Mucosa of descending colon (tissue), 3 donors: ENCODE results near the gene PILRA. TPM values are rescaled to one million over a fixed set of nuclear protein-coding genes. Genes with fewer than 3 reads are reported as not detected.
A peak's percentile ranks its signal among the peaks of the same experiment; 100 is the strongest.
"Not testable (repeated sequence)": the region's sequence is repeated elsewhere in the genome, so short reads cannot be mapped to it uniquely, and the experiment has no call there.

Source experiments
- ATAC-seq: fragments of 200-7000 bp; cut with Tn5 transposase; one replicate; pipeline ENCODE4 v1.9.1; 2020; ENCODE audit warnings: mild to moderate bottlenecking, moderate library complexity
- DNase-seq, 3 donors: peaks; one replicate each; pipeline ENCODE4 v3.0.0-alpha.2; 2020
- H3K36me3 ChIP-seq: fragments of 200-600 bp; one replicate; pipeline ENCODE4 v1.8.0; 2021; ENCODE audit warnings: low read depth, mild to moderate bottlenecking
- H3K4me1 ChIP-seq: fragments of 200-600 bp; one replicate; pipeline ENCODE4 v1.8.0; 2021; ENCODE audit warnings: low read depth, mild to moderate bottlenecking
- H3K4me3 ChIP-seq: fragments of 200-600 bp; one replicate; pipeline ENCODE4 v1.8.0; 2021; ENCODE audit warnings: mild to moderate bottlenecking
- H3K9me3 ChIP-seq: fragments of 200-600 bp; one replicate; pipeline ENCODE4 v1.8.0; 2021; ENCODE audit warnings: mild to moderate bottlenecking
- CTCF ChIP-seq: fragments of 200-600 bp; IDR thresholded peaks from one replicate; pipeline ENCODE4 v1.8.0; 2022; ENCODE audit warnings: antibody characterized with exemption, mild to moderate bottlenecking
- intact Hi-C, 2 donors: fragments of 100-400 bp; cut with DNase I in 1 of 2; cut with micrococcal nuclease in 1 of 2; formaldehyde crosslinking; loops; one replicate each; pipeline versions ENCODE4 v1.11.0 to v1.11.1; 2022; cut with DNase I, micrococcal nuclease
- long read RNA-seq, 2 donors: library from polyadenylated mRNA; unstranded; transcript quantifications; one replicate each; pipeline ENCODE4 v2.0.0, GENCODE V29; 2019 to 2021
- total RNA-seq, 3 donors: library from RNA; stranded (reverse); fragmentation: NEBNext Ultra II Directional in 2 of 3; extraction: Animal tissue kit (Norgen Biotek cat#: 25700) in 2 of 3; gene quantifications; one replicate each; pipeline versions ENCODE4 v1.2.1 to v1.2.4, GENCODE V29; 2021 to 2023
- donor health status: DM: no; HTN: no; CAD: no; lungs with moderate emphysema.
- donor health status: DM: no; HTN: no; CAD: no.
- donor health status: DM: no; HTN: yes; CAD: no.

Gene PILRA
- 10 to 100 TPM in 1 of 3 donors, 1 to 10 TPM in 2; 4.2 to 15.9 (median 7.8) TPM for total RNA-seq
- long read RNA-seq, donor 1, partial matches to known transcripts = 1 of 5 reads
- long read RNA-seq, donor 1, other reads (novel, unspliced or antisense) = 0 of 5 reads
- long read RNA-seq, donor 2, partial matches to known transcripts = 1 of 2 reads
- long read RNA-seq, donor 2, other reads (novel, unspliced or antisense) = 0 of 2 reads

- ATAC-seq = peak; percentile 35
- peaks cover under 1% of the 10 kb centered on the region for H3K4me1 ChIP-seq
- H3K4me3 ChIP-seq = no peak within 1 kb of the TSS
- TF ChIP-seq CTCF = no peak
- no peak for DNase-seq
- no peaks in the 10 kb centered on the region for H3K9me3 ChIP-seq
- no peaks in the 10 kb centered on the region for H3K36me3 ChIP-seq
- intact Hi-C loops = no loop called here
These were observed at the start of gene PILRA for GRCh38 chr7:100373261-100373831. Gene PILRA, plus strand, starts transcription at chr7:100373487. Its CDS starts 170 bp downstream, at chr7:100373657.

GRCh38 chr7:100324194-100324593, 49.1 kb upstream of the PILRA start:
- H3K4me3 ChIP-seq, H3K36me3 ChIP-seq, DNase-seq, H3K4me1 ChIP-seq, ATAC-seq, intact Hi-C loops, H3K9me3 ChIP-seq: not testable (repeated sequence)

GRCh38 chr7:100325671-100326070, 47.6 kb upstream of the PILRA start:
- H3K9me3 ChIP-seq, H3K36me3 ChIP-seq, H3K4me1 ChIP-seq, H3K4me3 ChIP-seq, intact Hi-C loops, ATAC-seq, DNase-seq: not testable (repeated sequence)

GRCh38 chr7:100326914-100327313, 46.4 kb upstream of the PILRA start:
- ATAC-seq, H3K36me3 ChIP-seq, H3K9me3 ChIP-seq, H3K4me1 ChIP-seq, H3K4me3 ChIP-seq, intact Hi-C loops, DNase-seq: not testable (repeated sequence)

- ATAC-seq = peak; percentile 97
- intact Hi-C loops, H3K9me3 ChIP-seq, H3K36me3 ChIP-seq, H3K4me1 ChIP-seq: not testable (repeated sequence)
- H3K4me3 ChIP-seq = peak overlapping the region; percentile 42
- DNase-seq = peak; percentile 92 to 95 (median 94)
These were observed 37.5 kb upstream of the PILRA start for GRCh38 chr7:100335566-100336466.

GRCh38 chr7:100338083-100338696, 35.1 kb upstream of the PILRA start:
- H3K36me3 ChIP-seq, H3K9me3 ChIP-seq, H3K4me3 ChIP-seq, ATAC-seq, DNase-seq, H3K4me1 ChIP-seq, intact Hi-C loops: not testable (repeated sequence)

- peak in 2 of 3 donors; percentile 55 to 61 for DNase-seq
- H3K36me3 ChIP-seq, intact Hi-C loops: not testable (repeated sequence)
These were observed 32.0 kb upstream of the PILRA start for GRCh38 chr7:100341286-100341685.

GRCh38 chr7:100342765-100343164, 30.5 kb upstream of the PILRA start:
- H3K4me1 ChIP-seq = peaks cover 3% of the 10 kb centered on the region
- H3K4me3 ChIP-seq = no peak overlapping the region
- ATAC-seq (no peak), DNase-seq (no peak)
- no peaks in the 10 kb centered on the region for H3K9me3 ChIP-seq
- intact Hi-C loops = no loop called here
- no peak for TF ChIP-seq CTCF
- H3K36me3 ChIP-seq = peaks cover 11% of the 10 kb centered on the region

More at GRCh38 chr7:100341286-100341685, 32.0 kb upstream of the PILRA start:
- H3K4me1 ChIP-seq, H3K4me3 ChIP-seq, H3K9me3 ChIP-seq: not testable (repeated sequence)
- peak; percentile 94 for ATAC-seq

GRCh38 chr7:100344124-100344559, 29.1 kb upstream of the PILRA start:
- H3K9me3 ChIP-seq, ATAC-seq, H3K4me1 ChIP-seq, intact Hi-C loops, H3K4me3 ChIP-seq, DNase-seq: not testable (repeated sequence)
- peaks cover 13% of the 10 kb centered on the region for H3K36me3 ChIP-seq

GRCh38 chr7:100344560-100345287, 28.6 kb upstream of the PILRA start:
- intact Hi-C loops, H3K4me3 ChIP-seq, H3K4me1 ChIP-seq, H3K9me3 ChIP-seq: not testable (repeated sequence)
- peaks cover 13% of the 10 kb centered on the region for H3K36me3 ChIP-seq
- ATAC-seq (peak; percentile 83), DNase-seq (peak in 1 of 3 donors; percentile 51)
